Body of pancreas (tissue), 4 donors: Measurements from ENCODE around the gene MRC1.

Experiments used
- CTCF ChIP-seq, 7 experiments: fragments of 450-650 bp in 4 of 7; fragments of 200-600 bp in 3 of 7; sonication (generic) in 3 of 7; IDR thresholded peaks; one replicate each; pipeline ENCODE4 v1.5.1; 2016 to 2019; ENCODE audit warnings: antibody characterized with exemption in 7 of 7
- POLR2A ChIP-seq, 3 donors: fragments of 450-650 bp; IDR thresholded peaks; one replicate each; pipeline ENCODE4 v1.6.1; 2016; ENCODE audit warnings: antibody characterized with exemption in 3 of 3, mild to moderate bottlenecking in 2 of 3

DNA sequence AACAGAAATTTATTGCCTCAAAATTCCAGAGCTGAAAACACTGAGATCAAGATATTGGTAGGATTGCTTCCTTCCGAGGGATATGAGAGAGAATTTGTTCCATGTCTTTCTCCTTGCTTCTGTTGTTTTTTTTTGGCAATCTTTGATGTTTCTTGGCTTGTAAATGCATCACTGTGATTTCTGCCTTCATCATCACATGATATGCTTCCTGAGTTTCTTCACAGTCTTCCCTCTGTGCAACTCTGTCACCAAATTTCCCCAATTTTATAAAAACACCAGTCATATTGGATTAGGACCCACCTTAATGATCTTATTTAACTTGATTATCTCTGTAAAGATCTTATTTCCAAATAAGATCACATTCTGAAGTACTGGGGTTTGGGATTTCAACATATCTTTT lies 42.4 kb upstream of the MRC1 start:
- TF ChIP-seq CTCF (IDR thresholded peaks at IDR 0.05) = no peak
- TF ChIP-seq POLR2A (IDR thresholded peaks at IDR 0.05) = no peak
